Right atrium auricular region (tissue), 2 donors: ENCODE results near the gene ALAS2. TPM values are rescaled to one million over a fixed set of nuclear protein-coding genes. Genes with fewer than 3 reads are reported as not detected.

ENCODE experiments used
- DNase-seq: peaks from one replicate; pipeline ENCODE4 v3.0.0-alpha.2; 2019; ENCODE audit warnings: low spot score
- H3K27ac ChIP-seq, 2 donors: fragments of 200-600 bp; sonication (generic); 1 replicate in 1 of 2; 2 replicates in 1 of 2; pipeline ENCODE4 v1.5.1; 2016 to 2019
- H3K27me3 ChIP-seq, 2 donors: fragments of 200-600 bp; sonication (generic); one replicate each; pipeline versions ENCODE4 v1.5.1 to v1.6.0; 2017 to 2019
- H3K36me3 ChIP-seq: fragments of 200-600 bp; sonication (generic); one replicate; pipeline ENCODE4 v1.5.1; 2016
- H3K4me1 ChIP-seq, 2 donors: fragments of 200-600 bp; sonication (generic); one replicate each; pipeline versions ENCODE4 v1.5.1 to v1.6.0; 2017 to 2019
- H3K4me3 ChIP-seq, 2 donors: fragments of 200-600 bp; sonication (generic); 1 replicate in 1 of 2; 2 replicates in 1 of 2; pipeline ENCODE4 v1.5.1; 2017 to 2019; ENCODE audit warnings: mild to moderate bottlenecking in 1 of 2, moderate library complexity in 1 of 2
- H3K9me3 ChIP-seq, 2 donors: fragments of 200-600 bp; sonication (generic); one replicate each; pipeline ENCODE4 v1.5.1; 2019
- total RNA-seq, 2 donors: library from RNA; depleted of rRNA; stranded (reverse); fragments of >200 nt; gene quantifications; one replicate each; pipeline ENCODE4 v1.1.0, GENCODE V29; 2016
- TF ChIP-seq, protein P1 (sequence below), 2 donors: fragments of 200-600 bp; sonication (generic); IDR thresholded peaks; one replicate each; pipeline ENCODE4 v1.5.1; 2019; ENCODE audit warnings: antibody characterized with exemption in 2 of 2

The ALAS2 gene
- total RNA-seq, 2 donors from 2014 or later, result 8.3 to 9.8 TPM

DNA sequence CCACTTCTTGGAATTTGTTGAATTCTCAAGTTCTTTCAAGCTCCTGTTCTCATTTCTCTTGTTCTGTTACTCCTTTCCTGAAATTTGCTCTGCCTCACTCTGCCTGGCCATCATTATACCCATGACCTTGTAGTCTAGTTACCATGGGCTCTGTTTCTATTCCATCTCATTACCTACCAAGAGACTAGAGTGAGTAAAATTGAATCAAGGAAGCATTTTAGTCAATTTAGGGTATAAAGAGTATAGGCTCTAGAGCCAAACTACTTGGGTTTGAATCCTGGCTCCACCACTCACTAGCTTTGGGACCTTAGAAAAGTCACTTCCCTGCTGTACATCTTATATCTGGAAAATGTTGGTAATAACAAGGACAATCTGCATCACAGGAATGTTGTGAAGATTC is 2.2 kb downstream of the ALAS2 start:
- no peak overlapping the region for H3K27ac ChIP-seq
- no peaks in the 10 kb centered on the region for H3K4me1 ChIP-seq
- H3K36me3 ChIP-seq, result no peaks in the 10 kb centered on the region
- H3K9me3 ChIP-seq, result no peaks in the 10 kb centered on the region
- no peaks in the 10 kb centered on the region for H3K27me3 ChIP-seq
- TF ChIP-seq, protein P1, sequence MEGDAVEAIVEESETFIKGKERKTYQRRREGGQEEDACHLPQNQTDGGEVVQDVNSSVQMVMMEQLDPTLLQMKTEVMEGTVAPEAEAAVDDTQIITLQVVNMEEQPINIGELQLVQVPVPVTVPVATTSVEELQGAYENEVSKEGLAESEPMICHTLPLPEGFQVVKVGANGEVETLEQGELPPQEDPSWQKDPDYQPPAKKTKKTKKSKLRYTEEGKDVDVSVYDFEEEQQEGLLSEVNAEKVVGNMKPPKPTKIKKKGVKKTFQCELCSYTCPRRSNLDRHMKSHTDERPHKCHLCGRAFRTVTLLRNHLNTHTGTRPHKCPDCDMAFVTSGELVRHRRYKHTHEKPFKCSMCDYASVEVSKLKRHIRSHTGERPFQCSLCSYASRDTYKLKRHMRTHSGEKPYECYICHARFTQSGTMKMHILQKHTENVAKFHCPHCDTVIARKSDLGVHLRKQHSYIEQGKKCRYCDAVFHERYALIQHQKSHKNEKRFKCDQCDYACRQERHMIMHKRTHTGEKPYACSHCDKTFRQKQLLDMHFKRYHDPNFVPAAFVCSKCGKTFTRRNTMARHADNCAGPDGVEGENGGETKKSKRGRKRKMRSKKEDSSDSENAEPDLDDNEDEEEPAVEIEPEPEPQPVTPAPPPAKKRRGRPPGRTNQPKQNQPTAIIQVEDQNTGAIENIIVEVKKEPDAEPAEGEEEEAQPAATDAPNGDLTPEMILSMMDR (IDR thresholded peaks at IDR 0.05), result no peak
- H3K4me3 ChIP-seq, result no peak overlapping the region
- DNase-seq, result no peak

GRCh38 chrX:55028040-55028439 is 2.7 kb downstream of the ALAS2 start:
- Histone ChIP-seq H3K9me3 (no peaks in the 10 kb centered on the region), H3K4me1 (no peaks in the 10 kb centered on the region), H3K27me3 (no peaks in the 10 kb centered on the region), H3K4me3 (no peak overlapping the region), H3K36me3 (no peaks in the 10 kb centered on the region), H3K27ac (no peak overlapping the region)
- DNase-seq, result no peak
- TF ChIP-seq, protein P1 (IDR thresholded peaks at IDR 0.05), result no peak

GRCh38 chrX:55026840-55027239 is 3.9 kb downstream of the ALAS2 start:
- H3K9me3 ChIP-seq, result no peaks in the 10 kb centered on the region
- TF ChIP-seq, protein P1 (IDR thresholded peaks at IDR 0.05), result no peak
- no peak overlapping the region for H3K27ac ChIP-seq
- H3K27me3 ChIP-seq, result no peaks in the 10 kb centered on the region
- H3K36me3 ChIP-seq, result no peaks in the 10 kb centered on the region
- H3K4me1 ChIP-seq, result no peaks in the 10 kb centered on the region
- H3K4me3 ChIP-seq, result no peak overlapping the region
- no peak for DNase-seq

- no peak for DNase-seq
- Histone ChIP-seq H3K4me3 (no peak overlapping the region), H3K27me3 (no peaks in the 10 kb centered on the region), H3K27ac (no peak overlapping the region), H3K4me1 (no peaks in the 10 kb centered on the region), H3K36me3 (no peaks in the 10 kb centered on the region), H3K9me3 (no peaks in the 10 kb centered on the region)
- TF ChIP-seq, protein P1 (IDR thresholded peaks at IDR 0.05), result no peak
These were observed 4.6 kb downstream of the ALAS2 start for GRCh38 chrX:55026143-55026542.

DNA sequence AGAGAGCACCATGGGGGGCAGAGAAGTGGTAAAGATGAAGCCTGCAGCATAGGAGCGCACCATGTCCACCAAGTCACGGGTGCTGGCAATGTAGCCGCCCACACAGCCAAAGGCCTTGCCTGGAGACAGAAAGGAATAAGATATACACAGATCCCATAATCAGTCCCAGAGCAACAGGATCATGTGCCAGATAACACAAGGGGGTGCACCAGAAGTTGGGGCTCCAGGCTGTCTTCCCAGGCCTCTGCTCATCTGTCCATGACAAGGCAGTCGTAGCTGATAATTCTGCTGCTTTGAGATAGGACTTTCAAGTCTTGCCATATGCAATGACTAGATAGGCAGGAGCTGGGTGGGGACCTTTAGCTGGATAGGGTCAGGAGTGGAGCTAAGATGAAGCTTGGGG is 15.9 kb downstream of the ALAS2 start:
- Histone ChIP-seq H3K4me1 (no peaks in the 10 kb centered on the region), H3K27me3 (no peaks in the 10 kb centered on the region), H3K4me3 (no peak overlapping the region), H3K9me3 (no peaks in the 10 kb centered on the region), H3K27ac (no peak overlapping the region), H3K36me3 (no peaks in the 10 kb centered on the region)
- DNase-seq, result no peak
- TF ChIP-seq, protein P1 (IDR thresholded peaks at IDR 0.05), result no peak

DNA sequence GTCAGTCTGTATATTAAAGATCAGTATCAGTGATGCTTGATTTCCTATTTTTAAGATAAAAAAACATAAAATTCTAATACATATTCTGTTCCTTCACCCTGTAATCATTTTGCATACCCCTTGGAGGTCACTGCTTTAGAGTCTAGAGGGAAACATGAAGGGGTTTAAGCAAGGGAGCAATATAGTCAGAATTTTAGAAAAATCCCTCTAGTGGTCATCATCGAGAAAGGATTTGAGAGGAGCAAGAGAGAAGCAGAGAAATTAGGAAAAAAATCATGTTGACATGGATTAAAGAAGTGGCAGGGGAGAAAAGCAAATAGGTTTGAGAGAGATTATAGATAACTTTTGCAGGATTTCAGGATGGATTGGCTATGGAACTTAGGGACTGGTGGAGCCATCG is 19.5 kb downstream of the ALAS2 start:
- peaks cover 0 to 23% of the 10 kb centered on the region in 2 donors for H3K4me1 ChIP-seq
- H3K4me3 ChIP-seq, result no peak overlapping the region
- H3K27me3 ChIP-seq, result no peaks in the 10 kb centered on the region
- TF ChIP-seq, protein P1 (IDR thresholded peaks at IDR 0.05), result peak in 1 of 2 donors; percentile 42
- DNase-seq, result no peak
- no peaks in the 10 kb centered on the region for H3K36me3 ChIP-seq
- H3K27ac ChIP-seq, result no peak overlapping the region
- H3K9me3 ChIP-seq, result no peaks in the 10 kb centered on the region
